T-cell (primary cell): ENCODE results near the gene NR2C1. TPM values are rescaled to one million over a fixed set of nuclear protein-coding genes. Genes with fewer than 3 reads are reported as not detected.

Experiments
- ATAC-seq, 4 experiments: fragments of 200-7000 bp in 3 of 4; fragments of 150-1000 bp in 1 of 4; cut with Tn5 transposase; replicated peaks in 1 of 4; 1 replicate in 3 of 4; 2 replicates in 1 of 4; pipeline ENCODE4 v1.10.0; 2021; ENCODE audit warnings: moderate library complexity in 3 of 4, mild to moderate bottlenecking in 2 of 4, moderate number of reproducible peaks in 1 of 4
- CTCF ChIA-PET, 2 donors: fragments of 300-600 bp; sonication (Branson Sonifier 250); formaldehyde crosslinking; loops; one replicate each; lab custom pipeline; 2022; ENCODE audit warnings: antibody characterized with exemption in 2 of 2; lab: Charles Lee
- POLR2A ChIA-PET, 2 donors: fragments of 300-600 bp; sonication (Branson Sonifier 250); formaldehyde crosslinking; loops; one replicate each; lab custom pipeline; 2022; ENCODE audit warnings: antibody characterized with exemption in 2 of 2; lab: Charles Lee
- DNase-seq, 35 experiments: peaks; one replicate each; pipeline versions ENCODE4 v3.0.0 to v3.0.0-alpha.2; 2013 to 2023
- H3K27ac ChIP-seq: one replicate; pipeline ENCODE4 v1.5.1; 2013; ENCODE audit warnings: low read length
- H3K27me3 ChIP-seq, 2 experiments: replicated peaks in 1 of 2; 1 replicate in 1 of 2; 2 replicates in 1 of 2; pipeline versions ENCODE4 v1.6.1 to v1.7.0; 2013; ENCODE audit warnings: low read length in 1 of 2, mixed read lengths in 1 of 2; ENCODE audit not compliant: control insufficient read depth in 2 of 2, insufficient read depth in 2 of 2; ENCODE audit errors: extremely low read depth in 1 of 2
- H3K36me3 ChIP-seq, 2 donors: 1 replicate in 1 of 2; 2 replicates in 1 of 2; pipeline versions ENCODE4 v1.6.1 to v1.7.0; 2013; ENCODE audit warnings: low read length in 1 of 2; ENCODE audit not compliant: control insufficient read depth in 2 of 2, insufficient read depth in 1 of 2; ENCODE audit errors: extremely low read depth in 1 of 2
- H3K4me1 ChIP-seq, 2 experiments: 1 replicate in 1 of 2; 2 replicates in 1 of 2; pipeline versions ENCODE4 v1.6.1 to v1.7.0; 2013; ENCODE audit warnings: low read length in 2 of 2, mixed read lengths in 1 of 2; ENCODE audit not compliant: insufficient read depth in 2 of 2, control insufficient read depth in 1 of 2; ENCODE audit errors: extremely low read depth in 1 of 2
- H3K4me3 ChIP-seq, 2 donors: 1 replicate in 1 of 2; 2 replicates in 1 of 2; pipeline versions ENCODE4 v1.5.1 to v1.7.0; 2013; ENCODE audit warnings: mild to moderate bottlenecking in 2 of 2, low read length in 1 of 2, moderate library complexity in 1 of 2; ENCODE audit not compliant: control insufficient read depth in 1 of 2; ENCODE audit errors: extremely low read depth in 1 of 2
- H3K9me3 ChIP-seq: 2 replicates; pipeline ENCODE4 v1.7.0; 2013
- H3K27ac Mint-ChIP-seq, 2 donors: one replicate each; pipeline ENCODE4 v1.8.0; 2020 to 2021; ENCODE audit warnings: mild to moderate bottlenecking in 2 of 2, mixed read lengths in 2 of 2
- H3K27me3 Mint-ChIP-seq, 2 donors: one replicate each; pipeline ENCODE4 v1.8.0; 2021 to 2022; ENCODE audit warnings: mixed read lengths in 2 of 2
- H3K36me3 Mint-ChIP-seq: one replicate; pipeline ENCODE4 v1.8.0; 2021; ENCODE audit warnings: mixed read lengths
- H3K4me1 Mint-ChIP-seq, 3 donors: one replicate each; pipeline ENCODE4 v1.8.0; 2020 to 2022; ENCODE audit warnings: mixed read lengths in 3 of 3, mild to moderate bottlenecking in 1 of 3
- H3K4me3 Mint-ChIP-seq, 3 donors: one replicate each; pipeline ENCODE4 v1.8.0; 2020 to 2022; ENCODE audit warnings: mild to moderate bottlenecking in 3 of 3, mixed read lengths in 3 of 3, moderate library complexity in 3 of 3
- H3K9me3 Mint-ChIP-seq, 3 donors: one replicate each; pipeline ENCODE4 v1.8.0; 2020 to 2022; ENCODE audit warnings: mixed read lengths in 3 of 3
- WGBS: methylation state at CpG from one replicate; pipeline ENCODE4 v1.1.5; 2013; ENCODE audit warnings: missing lambda C conversion rate; ENCODE audit not compliant: insufficient coverage; 5-methylcytosine and 5-hydroxymethylcytosine counted together
- total RNA-seq, 35 experiments: library from RNA in 6 of 35; stranded (reverse) in 6 of 35; fragments of 120-200 nt in 1 of 35; gene quantifications; one replicate each; pipeline versions ENCODE4 v1.2.1 to v1.2.4 and lab custom pipeline; 2013 to 2026

NR2C1 gene
- total RNA-seq (10 to 100 TPM; 35.3 to 47.2 (median 39.6) TPM), total RNA-seq (lab: John Stamatoyannopoulos, UW) (15.6 to 55.8 (median 39.0) reads per million in 29 experiments)
- 48.2 TPM for total RNA-seq (2013)

- peak; percentile 96 to 98 (median 98) for ATAC-seq
- DNase-seq, result peak; percentile 82 to 96 (median 89)
- Mint-ChIP-seq H3K27me3 (no peaks in the 10 kb centered on the region), H3K27ac (peak within 1 kb of the TSS; percentile 85 to 94), H3K36me3 (peaks cover 6% of the 10 kb centered on the region), H3K4me3 (peak within 1 kb of the TSS; percentile 90 to 97 (median 95)), H3K9me3 (no peaks in the 10 kb centered on the region), H3K4me1 (peaks cover 21 to 29% (median 28%) of the 10 kb centered on the region in 3 donors)
- H3K4me3 ChIP-seq, result peak within 1 kb of the TSS; percentile 75 to 93
- under 1% methylated on average over 99 of the region's 99 CpGs for WGBS
- H3K9me3 ChIP-seq, result no peaks in the 10 kb centered on the region
- ChIA-PET CTCF (interaction anchor here (0.6 to 2.1 kb wide), 14 partner anchors 9 to 1331 kb away, joined by 3 to 9 read pairs (median 4); partner anchors contain the start of genes METAP2 (in 2 of the 2), FGD6 (in 1 of the 2), NDUFA12 (in 1 of the 2) and VEZT (in 1 of the 2)), POLR2A (interaction anchor here (0.5 to 0.7 kb wide), 7 partner anchors 10 to 1347 kb away, joined by 3 to 14 read pairs (median 5); no protein-coding TSS in a partner anchor)
- no peaks in the 10 kb centered on the region for H3K27me3 ChIP-seq
- H3K4me1 ChIP-seq, result peaks cover 3 to 8% of the 10 kb centered on the region in 2 experiments
- H3K27ac ChIP-seq, result peak within 1 kb of the TSS; percentile 43
- H3K36me3 ChIP-seq, result peaks cover 0 to 4% of the 10 kb centered on the region in 2 donors
These were observed at the start of gene NR2C1 for GRCh38 chr12:95072900-95073697. Gene NR2C1 (minus strand): TSS chr12:95073618. CDS start chr12:95067384, 6,234 bp downstream.

- no peak for DNase-seq
- Histone ChIP-seq H3K36me3 (no peaks in the 10 kb centered on the region), H3K27ac (no peak overlapping the region), H3K4me3 (no peak overlapping the region), H3K4me1 (no peaks in the 10 kb centered on the region), H3K27me3 (no peaks in the 10 kb centered on the region), H3K9me3 (no peaks in the 10 kb centered on the region)
- Mint-ChIP-seq H3K9me3 (no peaks in the 10 kb centered on the region), H3K4me3 (no peak overlapping the region), H3K36me3 (no peaks in the 10 kb centered on the region), H3K4me1 (peaks cover 0 to 1% (median 0%) of the 10 kb centered on the region in 3 donors), H3K27me3 (no peaks in the 10 kb centered on the region), H3K27ac (no peak overlapping the region)
- WGBS, result 80% methylated on average over 2 of the region's 3 CpGs
- ATAC-seq, result no peak
- ChIA-PET CTCF (interaction anchor here (1.6 to 4.1 kb wide), 2 partner anchors 415 kb away, joined by 12 to 45 read pairs; no protein-coding TSS in a partner anchor), POLR2A (no interaction called here)
These were observed 45.4 kb upstream of the NR2C1 start for GRCh38 chr12:95118788-95119179.

- H3K9me3 ChIP-seq, result no peaks in the 10 kb centered on the region
- no peak overlapping the region for H3K27ac ChIP-seq
- no peak for DNase-seq
- no peak overlapping the region for H3K4me3 ChIP-seq
- POLR2A ChIA-PET, result no interaction called here
- CTCF ChIA-PET, result interaction anchor here (0.6 to 4.1 kb wide), 7 partner anchors 309 to 449 kb away, joined by 4 to 68 read pairs (median 6); no protein-coding TSS in a partner anchor
- H3K36me3 ChIP-seq, result no peaks in the 10 kb centered on the region
- Mint-ChIP-seq H3K4me3 (no peak overlapping the region), H3K36me3 (no peaks in the 10 kb centered on the region), H3K27ac (no peak overlapping the region), H3K4me1 (peaks cover 0 to 1% (median 0%) of the 10 kb centered on the region in 3 donors), H3K9me3 (no peaks in the 10 kb centered on the region), H3K27me3 (no peaks in the 10 kb centered on the region)
- H3K4me1 ChIP-seq, result no peaks in the 10 kb centered on the region
- ATAC-seq, result no peak
- 83% methylated on average over 1 of the region's 4 CpGs for WGBS
- H3K27me3 ChIP-seq, result no peaks in the 10 kb centered on the region
These were observed 44.8 kb upstream of the NR2C1 start for GRCh38 chr12:95118138-95118787.

GRCh38 chr12:95117178-95117599 lies 43.8 kb upstream of the NR2C1 start:
- Histone ChIP-seq H3K27me3 (no peaks in the 10 kb centered on the region), H3K4me3 (no peak overlapping the region), H3K27ac (no peak overlapping the region), H3K9me3 (no peaks in the 10 kb centered on the region), H3K4me1 (no peaks in the 10 kb centered on the region), H3K36me3 (no peaks in the 10 kb centered on the region)
- no CpG with 5 or more reads among the region's 2 CpGs for WGBS
- Mint-ChIP-seq H3K27ac (no peak overlapping the region), H3K4me1 (peaks cover 0 to 1% (median 0%) of the 10 kb centered on the region in 3 donors), H3K27me3 (no peaks in the 10 kb centered on the region), H3K4me3 (no peak overlapping the region), H3K9me3 (no peaks in the 10 kb centered on the region), H3K36me3 (no peaks in the 10 kb centered on the region)
- DNase-seq (peak; percentile 19 to 80 (median 56)), ATAC-seq (peak; percentile 63 to 86 (median 82))
- POLR2A ChIA-PET, result no interaction called here
- CTCF ChIA-PET, result interaction anchor here (0.6 to 4.1 kb wide), 15 partner anchors 16 to 880 kb away, joined by 3 to 68 read pairs (median 3); partner anchors contain the start of genes FGD6 (in 1 of the 2) and VEZT (in 1 of the 2)

- peak in 2 of 4 experiments; percentile 29 to 36 for ATAC-seq
- POLR2A ChIA-PET, result no interaction called here
These were observed 43.4 kb upstream of the NR2C1 start for GRCh38 chr12:95116773-95117172.

GRCh38 chr12:95116341-95116740 lies 42.9 kb upstream of the NR2C1 start:
- ATAC-seq (no peak), DNase-seq (no peak)
- no peak overlapping the region for H3K4me3 ChIP-seq
- Mint-ChIP-seq H3K27ac (no peak overlapping the region), H3K9me3 (no peaks in the 10 kb centered on the region), H3K4me3 (no peak overlapping the region), H3K27me3 (no peaks in the 10 kb centered on the region), H3K4me1 (peaks cover 0 to 4% (median 0%) of the 10 kb centered on the region in 3 donors), H3K36me3 (no peaks in the 10 kb centered on the region)
- ChIA-PET POLR2A (no interaction called here), CTCF (interaction anchor here (0.6 to 4.1 kb wide), 6 partner anchors 11 to 699 kb away, joined by 3 to 68 read pairs (median 4); no protein-coding TSS in a partner anchor)
- no peaks in the 10 kb centered on the region for H3K36me3 ChIP-seq
- WGBS, result 74% methylated on average over 3 of the region's 4 CpGs
- H3K4me1 ChIP-seq, result no peaks in the 10 kb centered on the region
- no peak overlapping the region for H3K27ac ChIP-seq
- H3K27me3 ChIP-seq, result no peaks in the 10 kb centered on the region
- H3K9me3 ChIP-seq, result no peaks in the 10 kb centered on the region

More at GRCh38 chr12:95116773-95117172, 43.4 kb upstream of the NR2C1 start:
- Mint-ChIP-seq H3K4me3 (no peak overlapping the region), H3K27me3 (no peaks in the 10 kb centered on the region), H3K4me1 (peaks cover 0 to 1% (median 0%) of the 10 kb centered on the region in 3 donors), H3K27ac (no peak overlapping the region), H3K36me3 (no peaks in the 10 kb centered on the region), H3K9me3 (no peaks in the 10 kb centered on the region)
- 77% methylated on average over 2 of the region's 3 CpGs for WGBS
- H3K27ac ChIP-seq, result no peak overlapping the region
- H3K4me3 ChIP-seq, result no peak overlapping the region
- no peaks in the 10 kb centered on the region for H3K9me3 ChIP-seq
- no peak for DNase-seq
- CTCF ChIA-PET, result interaction anchor here (0.6 to 4.1 kb wide), 15 partner anchors 24 to 881 kb away, joined by 3 to 68 read pairs (median 3); partner anchors contain the start of genes FGD6 (in 1 of the 2) and VEZT (in 1 of the 2)
- no peaks in the 10 kb centered on the region for H3K27me3 ChIP-seq
- no peaks in the 10 kb centered on the region for H3K36me3 ChIP-seq
- no peaks in the 10 kb centered on the region for H3K4me1 ChIP-seq
